OCI-LY1 (cell line): Measurements from ENCODE around the gene RRAD.

Experiments used
- H2AFZ ChIP-seq: fragments of 200-600 bp; sonication (generic), shearing (Covaris generic); 2 replicates; pipeline ENCODE4 v1.6.0; 2014; ENCODE audit warnings: antibody characterized with exemption, mild to moderate bottlenecking, low read length
- H3F3A ChIP-seq: fragments of 200-600 bp; sonication (generic), shearing (Covaris generic); 2 replicates; pipeline ENCODE4 v1.6.0; 2014; ENCODE audit warnings: mild to moderate bottlenecking, antibody characterized with exemption, low read length, moderate library complexity; ENCODE audit not compliant: insufficient read depth
- H3K27ac ChIP-seq: fragments of 200-600 bp; sonication (generic); 2 replicates; pipeline ENCODE4 v1.5.1; 2014; ENCODE audit warnings: low read length, mixed run types, mild to moderate bottlenecking, low read depth; ENCODE audit not compliant: poor library complexity, severe bottlenecking
- H3K27me3 ChIP-seq: fragments of 200-600 bp; sonication (generic); 2 replicates; pipeline ENCODE4 v1.6.0; 2014; ENCODE audit warnings: antibody characterized with exemption, mild to moderate bottlenecking, low read length, moderate library complexity; ENCODE audit not compliant: insufficient read depth
- H3K36me3 ChIP-seq: fragments of 200-600 bp; sonication (generic); 2 replicates; pipeline ENCODE4 v1.6.1; 2014; ENCODE audit warnings: mild to moderate bottlenecking, antibody characterized with exemption, low read length, moderate library complexity, mixed read lengths; ENCODE audit not compliant: insufficient read depth
- H3K4me1 ChIP-seq: fragments of 200-600 bp; sonication (generic); 2 replicates; pipeline ENCODE4 v1.5.1; 2014; ENCODE audit warnings: mild to moderate bottlenecking, low read length, moderate library complexity; ENCODE audit not compliant: insufficient read depth, severe bottlenecking
- H3K4me2 ChIP-seq: fragments of 200-600 bp; sonication (generic), shearing (Covaris generic); 2 replicates; pipeline ENCODE4 v1.6.1; 2014; ENCODE audit warnings: low read length
- H3K4me3 ChIP-seq: fragments of 200-600 bp; sonication (generic); 2 replicates; pipeline ENCODE4 v1.5.1; 2014; ENCODE audit warnings: low read length, low read depth, mild to moderate bottlenecking, mixed read lengths; ENCODE audit not compliant: poor library complexity, severe bottlenecking
- H3K79me2 ChIP-seq: fragments of 200-600 bp; shearing (Covaris generic); 2 replicates; pipeline ENCODE4 v1.6.1; 2016; ENCODE audit warnings: mixed run types, low read length, mixed read lengths; ENCODE audit not compliant: insufficient read depth
- H3K9ac ChIP-seq: fragments of 200-600 bp; sonication (generic), shearing (Covaris generic); 2 replicates; pipeline ENCODE4 v1.6.1; 2014; ENCODE audit warnings: mild to moderate bottlenecking, low read length, mixed read lengths
- H3K9me2 ChIP-seq: fragments of 200-600 bp; sonication (generic), shearing (Covaris generic); 2 replicates; pipeline ENCODE4 v1.6.1; 2014; ENCODE audit warnings: low read depth, mild to moderate bottlenecking, low read length, mixed read lengths
- H3K9me3 ChIP-seq: fragments of 200-600 bp; shearing (Covaris generic); 2 replicates; pipeline ENCODE4 v1.6.1; 2014; ENCODE audit warnings: low read length, mixed read lengths
- H4K20me1 ChIP-seq: fragments of 200-600 bp; sonication (generic), shearing (Covaris generic); 2 replicates; pipeline ENCODE4 v1.6.0; 2016; ENCODE audit warnings: mild to moderate bottlenecking, low read length; ENCODE audit not compliant: insufficient read depth
- EZH2 ChIP-seq: fragments of 200-600 bp; sonication (generic), shearing (Covaris generic); IDR thresholded peaks from 2 replicates; pipeline ENCODE4 v1.8.0; 2017; ENCODE audit warnings: borderline replicate concordance, mixed run types, mild to moderate bottlenecking, antibody characterized with exemption, low read length, moderate library complexity, mixed read lengths
- TF ChIP-seq, protein P1 (sequence below): fragments of 200-600 bp; sonication (generic), shearing (Covaris generic); IDR thresholded peaks from 2 replicates; pipeline ENCODE4 v1.5.1; 2017; ENCODE audit warnings: mild to moderate bottlenecking, antibody characterized with exemption, low read length, moderate library complexity, mixed read lengths

The RRAD gene

GRCh38 chr16:66908762-66909559, 16.4 kb downstream of the RRAD start:
- Histone ChIP-seq H3K27ac (no peak overlapping the region), H3K4me1 (no peaks in the 10 kb centered on the region), H4K20me1 (no peaks in the 10 kb centered on the region), H3K4me3 (no peak overlapping the region), H3K4me2 (no peak overlapping the region), H3K9ac (no peak overlapping the region), H3K36me3 (no peaks in the 10 kb centered on the region), H3K9me3 (no peaks in the 10 kb centered on the region), H3K27me3 (peaks cover 4% of the 10 kb centered on the region; the same call in 1 of the 2 replicates), H3K79me2 (no peaks in the 10 kb centered on the region), H3F3A (no peaks in the 10 kb centered on the region), H2AFZ (no peak overlapping the region), H3K9me2 (no peaks in the 10 kb centered on the region)
- no peak for TF ChIP-seq EZH2
- TF ChIP-seq, protein P1, sequence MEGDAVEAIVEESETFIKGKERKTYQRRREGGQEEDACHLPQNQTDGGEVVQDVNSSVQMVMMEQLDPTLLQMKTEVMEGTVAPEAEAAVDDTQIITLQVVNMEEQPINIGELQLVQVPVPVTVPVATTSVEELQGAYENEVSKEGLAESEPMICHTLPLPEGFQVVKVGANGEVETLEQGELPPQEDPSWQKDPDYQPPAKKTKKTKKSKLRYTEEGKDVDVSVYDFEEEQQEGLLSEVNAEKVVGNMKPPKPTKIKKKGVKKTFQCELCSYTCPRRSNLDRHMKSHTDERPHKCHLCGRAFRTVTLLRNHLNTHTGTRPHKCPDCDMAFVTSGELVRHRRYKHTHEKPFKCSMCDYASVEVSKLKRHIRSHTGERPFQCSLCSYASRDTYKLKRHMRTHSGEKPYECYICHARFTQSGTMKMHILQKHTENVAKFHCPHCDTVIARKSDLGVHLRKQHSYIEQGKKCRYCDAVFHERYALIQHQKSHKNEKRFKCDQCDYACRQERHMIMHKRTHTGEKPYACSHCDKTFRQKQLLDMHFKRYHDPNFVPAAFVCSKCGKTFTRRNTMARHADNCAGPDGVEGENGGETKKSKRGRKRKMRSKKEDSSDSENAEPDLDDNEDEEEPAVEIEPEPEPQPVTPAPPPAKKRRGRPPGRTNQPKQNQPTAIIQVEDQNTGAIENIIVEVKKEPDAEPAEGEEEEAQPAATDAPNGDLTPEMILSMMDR: no peak

DNA sequence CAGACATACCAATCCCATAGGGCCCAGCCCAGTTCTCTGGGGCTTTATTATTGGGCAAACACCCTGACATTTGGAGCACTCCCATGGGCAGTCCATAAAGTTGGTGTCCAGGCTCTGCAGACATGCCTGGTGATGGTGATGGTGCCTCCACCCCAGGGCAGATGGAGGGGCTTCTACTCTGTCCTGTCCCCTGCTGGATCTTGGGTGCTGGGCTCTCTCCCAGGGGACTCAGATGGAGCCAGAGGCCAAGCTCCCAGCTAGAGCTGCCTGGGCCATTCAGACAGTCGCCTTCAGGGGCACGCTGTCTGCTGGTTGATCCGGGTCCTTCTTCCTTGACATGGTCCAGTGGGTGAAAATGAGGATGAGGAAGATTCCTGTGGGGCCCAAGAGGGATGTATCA, 17.2 kb downstream of the RRAD start:
- no peaks in the 10 kb centered on the region for H3K4me1 ChIP-seq
- TF ChIP-seq EZH2: no peak
- TF ChIP-seq, protein P1: no peak
- H3K4me3 ChIP-seq: no peak overlapping the region
- no peak overlapping the region for H2AFZ ChIP-seq
- no peaks in the 10 kb centered on the region for H3K9me3 ChIP-seq
- no peaks in the 10 kb centered on the region for H3K79me2 ChIP-seq
- no peak overlapping the region for H3K4me2 ChIP-seq
- no peaks in the 10 kb centered on the region for H3F3A ChIP-seq
- no peaks in the 10 kb centered on the region for H3K27me3 ChIP-seq
- no peak overlapping the region for H3K27ac ChIP-seq
- no peak overlapping the region for H3K9ac ChIP-seq
- no peaks in the 10 kb centered on the region for H3K9me2 ChIP-seq
- no peaks in the 10 kb centered on the region for H4K20me1 ChIP-seq
- H3K36me3 ChIP-seq: no peaks in the 10 kb centered on the region

DNA sequence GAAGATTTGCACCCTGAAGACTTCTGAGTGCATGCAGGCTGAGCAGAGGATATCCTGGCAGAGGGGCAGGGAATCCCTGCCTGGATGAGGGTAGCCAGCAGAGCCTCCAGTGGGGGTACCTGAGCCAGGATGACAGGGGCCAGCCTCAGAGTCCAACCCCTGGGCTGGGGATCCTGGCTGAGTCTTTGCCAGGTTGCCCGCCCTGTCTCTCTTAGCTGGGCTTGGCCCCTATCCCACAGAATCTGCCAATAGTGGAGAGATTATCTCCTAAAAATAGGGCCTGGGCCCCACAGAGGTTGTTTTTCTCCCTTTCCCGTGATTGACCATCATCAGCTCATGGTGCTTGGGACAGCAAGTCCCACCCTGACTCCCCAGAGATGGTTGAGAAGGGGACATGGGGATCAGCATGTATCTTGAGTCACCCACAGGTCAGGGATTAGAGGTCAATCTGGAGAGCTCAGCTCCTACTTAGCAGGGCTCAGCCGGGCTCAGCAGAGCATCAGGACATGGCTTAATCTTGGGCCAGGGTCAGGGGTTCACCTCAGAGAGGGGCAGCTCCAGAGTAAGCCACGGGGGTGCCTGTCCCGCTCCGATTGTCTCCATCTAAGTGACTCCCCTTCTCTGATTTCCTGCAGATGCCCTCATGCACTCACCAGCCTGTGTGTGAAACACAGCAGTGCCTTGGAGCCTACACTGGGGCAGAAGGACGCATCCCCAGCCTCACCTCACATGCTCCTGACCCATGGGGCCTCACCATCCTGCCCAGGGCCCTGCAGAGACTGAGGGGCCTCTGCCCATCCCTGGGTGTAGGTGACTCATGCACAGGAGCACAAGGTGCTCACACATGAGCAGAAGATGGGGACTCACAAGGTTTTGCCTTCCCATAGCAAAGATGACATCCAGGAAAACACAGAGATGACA, 18.2 kb downstream of the RRAD start:
- Histone ChIP-seq H3K4me2 (no peak overlapping the region), H3F3A (no peaks in the 10 kb centered on the region), H2AFZ (no peak overlapping the region), H4K20me1 (no peaks in the 10 kb centered on the region), H3K4me3 (no peak overlapping the region), H3K9me2 (no peaks in the 10 kb centered on the region), H3K27me3 (0 out of 2 replicates have a peak, but pooled peaks cover under 1% of the 10 kb centered on the region), H3K79me2 (no peaks in the 10 kb centered on the region), H3K27ac (no peak overlapping the region), H3K36me3 (no peaks in the 10 kb centered on the region), H3K9me3 (no peaks in the 10 kb centered on the region), H3K9ac (no peak overlapping the region), H3K4me1 (no peaks in the 10 kb centered on the region)
- TF ChIP-seq, protein P1: no peak
- TF ChIP-seq EZH2: no peak
